Measurements from ENCODE around the gene KCNJ15.

DNA sequence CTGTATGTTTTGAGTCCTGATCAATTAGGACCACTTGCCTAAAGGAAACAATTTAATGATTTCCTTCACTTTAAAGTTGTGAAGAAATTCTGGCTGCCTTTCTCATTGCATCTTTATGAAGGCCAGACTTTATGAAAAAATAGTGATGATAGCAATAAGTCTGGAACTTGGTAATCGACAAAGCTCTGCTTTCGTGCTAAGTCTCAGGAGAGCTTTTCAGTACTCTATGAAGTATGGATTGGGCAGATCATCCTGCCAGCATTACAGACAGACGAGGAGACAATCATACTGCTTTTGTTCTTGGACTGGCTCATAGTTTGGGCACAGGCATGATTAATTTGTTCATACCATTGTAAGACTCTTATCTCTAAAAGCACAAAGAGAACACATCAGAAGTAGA lies 45.5 kb upstream of the KCNJ15 start:
- TF ChIP-seq POLR2A (IDR thresholded peaks at IDR 0.05; ENCODE audit: borderline replicate concordance, extremely low read depth, insufficient read depth, insufficient read length) (no peak), CTCF (IDR thresholded peaks at IDR 0.05 in 2 of 3, conservative IDR thresholded peaks at IDR 0.05 in 1 of 3; ENCODE audit: borderline replicate concordance in 1 of 3, insufficient read depth in 1 of 3, low read depth in 2 of 3, low read length in 2 of 3) (no peak)

Data from HCT116 (cell line).